Measurements from ENCODE around the gene PHF24. TPM values are rescaled to one million over a fixed set of nuclear protein-coding genes. Genes with fewer than 3 reads are reported as not detected.

PHF24 gene
- total RNA-seq, 1 experiment from 2014 or later: 0.47 TPM

GRCh38 chr9:34991607-34992375, 33.7 kb downstream of the PHF24 start:
- Histone ChIP-seq H3K27ac (ENCODE audit: low read depth, low read length) (peak overlapping the region; percentile 22), H4K20me1 (ENCODE audit: insufficient read depth) (no peaks in the 10 kb centered on the region), H3K9ac (ENCODE audit: low read length) (peak overlapping the region; percentile 47), H3K9me3 (ENCODE audit: control insufficient read depth in 1 of 2, insufficient read depth in 1 of 2, low read depth in 1 of 2, low read length in 2 of 2) (no peaks in the 10 kb centered on the region), H3K79me2 (ENCODE audit: insufficient read depth, low read length) (no peaks in the 10 kb centered on the region), H3K36me3 (ENCODE audit: control insufficient read depth in 1 of 2, insufficient read depth in 2 of 2, low read length in 2 of 2) (no peaks in the 10 kb centered on the region), H3K4me1 (ENCODE audit: control insufficient read depth in 1 of 2, insufficient read depth in 2 of 2, low read length in 2 of 2) (peaks cover 21 to 61% of the 10 kb centered on the region in 2 experiments), H3K4me2 (ENCODE audit: low read length) (peak overlapping the region; percentile 78), H3K9me2 (ENCODE audit: insufficient read depth) (no peaks in the 10 kb centered on the region), H3K4me3 (replicated peaks in 1 of 2; ENCODE audit: low read depth in 1 of 2, low read length in 2 of 2) (peak overlapping the region in 1 of 2 experiments; percentile 51; a peak in 3 of 4 replicates), H2AFZ (ENCODE audit: low read depth, low read length, poor library complexity, severe bottlenecking) (no peak overlapping the region), H3K27me3 (ENCODE audit: insufficient read depth, low read length) (no peaks in the 10 kb centered on the region)
- POLR2A ChIA-PET: no interaction called here
- TSS peak; percentile 57 for BruUV-seq (replicated peaks)
- DNase-seq (ENCODE audit: low read depth, low spot score) (peak; percentile 52), ATAC-seq (peak; percentile 51)
- intact Hi-C loops (cut with micrococcal nuclease): loop anchor here (5.0 kb wide), 1 partner anchor 106 kb away; the partner anchor contains the start of gene PIGO
- peak in 2 of 3 experiments; percentile 39 to 55; a peak in 4 of 6 replicates for TF ChIP-seq CTCF (IDR thresholded peaks at IDR 0.05 in 2 of 3, conservative IDR thresholded peaks at IDR 0.05 in 1 of 3; ENCODE audit: borderline replicate concordance in 1 of 3, insufficient read depth in 1 of 3, low read depth in 2 of 3, low read length in 2 of 3)
- no peak for TF ChIP-seq POLR2AphosphoS5 (IDR thresholded peaks at IDR 0.05; ENCODE audit: low read depth, low read length)
- TF ChIP-seq ELF1 (IDR thresholded peaks at IDR 0.05; ENCODE audit: borderline replicate concordance, low read depth): no peak
- RAD21 ChIA-PET (ENCODE audit: low non-redundant PET in 1 of 2, low total read pairs in 2 of 2, uncharacterized antibody in 2 of 2, unreplicated experiment in 2 of 2): interaction anchor here in 1 of 2 experiments (0.9 kb wide), 1 partner anchor 92 kb away, joined by 3 read pairs; no protein-coding TSS in a partner anchor
- CTCF ChIA-PET: interaction anchor here (0.7 to 5.7 kb wide), 2 partner anchors 64 to 92 kb away, joined by 5 to 83 read pairs; no protein-coding TSS in a partner anchor
